Measurements from ENCODE around the gene FRRS1L.
A peak's percentile ranks its signal among the peaks of the same experiment; 100 is the strongest.

Gene FRRS1L

GRCh38 chr9:109176963-109177362 lies 9.9 kb upstream of the FRRS1L start:
- DNase-seq (ENCODE audit: low read depth) = no peak
- no peak for TF ChIP-seq CTCF (conservative IDR thresholded peaks at IDR 0.05; ENCODE audit: low read depth, low read length)

GRCh38 chr9:109176386-109176785 lies 9.3 kb upstream of the FRRS1L start:
- no peak for TF ChIP-seq CTCF (conservative IDR thresholded peaks at IDR 0.05; ENCODE audit: low read depth, low read length)
- DNase-seq (ENCODE audit: low read depth) = no peak
- no peak overlapping the region for H3K4me3 ChIP-seq (ENCODE audit: low read depth, low read length)

More at GRCh38 chr9:109176963-109177362, 9.9 kb upstream of the FRRS1L start:
- H3K4me3 ChIP-seq (ENCODE audit: low read depth, low read length) = no peak overlapping the region

GRCh38 chr9:109172935-109173334 lies 5.9 kb upstream of the FRRS1L start:
- TF ChIP-seq CTCF (conservative IDR thresholded peaks at IDR 0.05; ENCODE audit: low read depth, low read length) = no peak
- no peak for DNase-seq (ENCODE audit: low read depth)
- no peak overlapping the region for H3K4me3 ChIP-seq (ENCODE audit: low read depth, low read length)

GRCh38 chr9:109171926-109172325 lies 4.9 kb upstream of the FRRS1L start:
- no peak for TF ChIP-seq CTCF (conservative IDR thresholded peaks at IDR 0.05; ENCODE audit: low read depth, low read length)
- no peak overlapping the region for H3K4me3 ChIP-seq (ENCODE audit: low read depth, low read length)
- peak; percentile 30 for DNase-seq (ENCODE audit: low read depth)

DNA sequence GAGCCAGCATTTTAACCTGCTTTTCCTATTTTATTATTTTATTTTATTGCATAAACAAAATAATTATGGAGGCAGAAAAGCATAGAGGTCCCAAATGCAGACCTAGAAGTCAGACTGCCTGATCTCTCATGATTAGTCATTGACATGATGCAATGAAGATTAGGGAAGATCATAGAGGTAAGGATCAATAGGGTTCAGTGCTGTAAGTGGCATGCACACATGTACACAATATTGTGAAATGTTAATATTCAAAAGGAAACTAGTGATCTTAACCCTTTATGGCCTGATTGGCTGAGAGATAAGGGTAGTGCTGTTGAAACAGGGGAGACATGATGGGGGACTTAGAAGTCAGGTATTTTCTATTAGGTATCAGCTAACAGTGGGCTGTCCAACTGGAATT lies 1.1 kb upstream of the FRRS1L start:
- TF ChIP-seq CTCF (conservative IDR thresholded peaks at IDR 0.05; ENCODE audit: low read depth, low read length) = no peak
- DNase-seq (ENCODE audit: low read depth) = no peak
- H3K4me3 ChIP-seq (ENCODE audit: low read depth, low read length) = no peak overlapping the region

- TF ChIP-seq CTCF (conservative IDR thresholded peaks at IDR 0.05; ENCODE audit: low read depth, low read length) = no peak
- no peak overlapping the region for H3K4me3 ChIP-seq (ENCODE audit: low read depth, low read length)
- no peak for DNase-seq (ENCODE audit: low read depth)
Measured at GRCh38 chr9:109167716-109168115, 667 bp upstream of the FRRS1L start.

- DNase-seq (ENCODE audit: low read depth) = no peak
- no peak for TF ChIP-seq CTCF (conservative IDR thresholded peaks at IDR 0.05; ENCODE audit: low read depth, low read length)
Measured at GRCh38 chr9:109166171-109166770, 778 bp downstream of the FRRS1L start.

More at GRCh38 chr9:109166171-109166770, 778 bp downstream of the FRRS1L start:
- no peak overlapping the region for H3K4me3 ChIP-seq (ENCODE audit: low read depth, low read length)

Measured in choroid plexus epithelial cell (primary cell).